Measurements from ENCODE around the gene GFY. TPM values are rescaled to one million over a fixed set of nuclear protein-coding genes. Genes with fewer than 3 reads are reported as not detected.

GFY gene
- total and polyA plus RNA-seq, 10 of the 15 experiments (the other 5 are each of a cell fraction or from before 2014, with no cell fraction given) = 0.05 TPM; not detected in 9

DNA sequence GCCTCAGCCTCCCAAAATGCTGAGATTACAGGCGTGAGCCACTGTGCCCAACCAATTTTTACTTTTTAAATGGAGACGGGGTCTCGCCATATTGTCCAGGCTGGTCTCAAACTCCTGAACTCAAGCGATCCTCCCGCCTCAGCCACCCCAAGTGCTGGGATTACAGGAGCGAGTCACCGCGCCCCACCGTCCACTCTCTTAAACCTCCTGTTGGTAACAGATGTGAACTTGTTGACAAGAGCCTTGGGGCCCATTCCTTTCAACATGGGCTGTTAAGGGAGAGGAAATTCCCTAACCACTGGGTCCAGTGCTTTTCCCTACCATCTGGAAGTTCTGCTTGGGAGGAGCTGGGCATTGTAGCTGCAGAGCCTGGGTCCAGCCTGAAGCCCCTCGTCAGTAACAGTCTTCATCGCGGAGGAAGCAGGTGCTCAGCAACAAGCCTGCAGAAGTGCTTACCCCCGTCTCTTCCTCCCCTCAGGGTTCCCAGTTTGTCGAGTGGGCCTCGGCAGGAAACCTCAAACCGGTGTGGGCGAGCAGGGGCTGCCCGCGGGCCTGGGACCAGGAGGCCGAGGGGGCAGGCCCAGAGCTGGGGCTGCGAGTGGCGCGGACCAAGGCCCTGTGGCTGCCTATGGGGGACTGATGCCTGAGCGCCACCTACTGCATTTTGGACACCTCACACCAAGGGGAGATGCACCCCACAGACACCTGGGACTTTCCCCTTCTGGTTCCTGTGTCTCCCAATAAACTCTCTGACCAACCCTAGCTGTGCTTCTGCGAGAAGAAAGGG lies 44.8 kb downstream of the GFY start (continued):
- TF ChIP-seq LARP7 (IDR thresholded peaks at IDR 0.05) = peak; percentile 71; the same call in 1 of the 2 replicates
- peak; percentile 38 to 58; a peak in 2 of 4 replicates for TF ChIP-seq BHLHE40 (IDR thresholded peaks at IDR 0.05; ENCODE audit: borderline replicate concordance in 1 of 2, low read depth in 2 of 2, low read length in 1 of 2)
- peak; percentile 47; the same call in 1 of the 2 replicates for TF ChIP-seq CHD2 (IDR thresholded peaks at IDR 0.05; ENCODE audit: borderline replicate concordance, low read depth, low read length)
- peak; percentile 82 for TF ChIP-seq NBN (IDR thresholded peaks at IDR 0.05)
- peak; percentile 10; the same call in 1 of the 2 replicates for TF ChIP-seq PAX5 (IDR thresholded peaks at IDR 0.05; ENCODE audit: borderline replicate concordance, low read depth, low read length)
- TF ChIP-seq, protein P1, sequence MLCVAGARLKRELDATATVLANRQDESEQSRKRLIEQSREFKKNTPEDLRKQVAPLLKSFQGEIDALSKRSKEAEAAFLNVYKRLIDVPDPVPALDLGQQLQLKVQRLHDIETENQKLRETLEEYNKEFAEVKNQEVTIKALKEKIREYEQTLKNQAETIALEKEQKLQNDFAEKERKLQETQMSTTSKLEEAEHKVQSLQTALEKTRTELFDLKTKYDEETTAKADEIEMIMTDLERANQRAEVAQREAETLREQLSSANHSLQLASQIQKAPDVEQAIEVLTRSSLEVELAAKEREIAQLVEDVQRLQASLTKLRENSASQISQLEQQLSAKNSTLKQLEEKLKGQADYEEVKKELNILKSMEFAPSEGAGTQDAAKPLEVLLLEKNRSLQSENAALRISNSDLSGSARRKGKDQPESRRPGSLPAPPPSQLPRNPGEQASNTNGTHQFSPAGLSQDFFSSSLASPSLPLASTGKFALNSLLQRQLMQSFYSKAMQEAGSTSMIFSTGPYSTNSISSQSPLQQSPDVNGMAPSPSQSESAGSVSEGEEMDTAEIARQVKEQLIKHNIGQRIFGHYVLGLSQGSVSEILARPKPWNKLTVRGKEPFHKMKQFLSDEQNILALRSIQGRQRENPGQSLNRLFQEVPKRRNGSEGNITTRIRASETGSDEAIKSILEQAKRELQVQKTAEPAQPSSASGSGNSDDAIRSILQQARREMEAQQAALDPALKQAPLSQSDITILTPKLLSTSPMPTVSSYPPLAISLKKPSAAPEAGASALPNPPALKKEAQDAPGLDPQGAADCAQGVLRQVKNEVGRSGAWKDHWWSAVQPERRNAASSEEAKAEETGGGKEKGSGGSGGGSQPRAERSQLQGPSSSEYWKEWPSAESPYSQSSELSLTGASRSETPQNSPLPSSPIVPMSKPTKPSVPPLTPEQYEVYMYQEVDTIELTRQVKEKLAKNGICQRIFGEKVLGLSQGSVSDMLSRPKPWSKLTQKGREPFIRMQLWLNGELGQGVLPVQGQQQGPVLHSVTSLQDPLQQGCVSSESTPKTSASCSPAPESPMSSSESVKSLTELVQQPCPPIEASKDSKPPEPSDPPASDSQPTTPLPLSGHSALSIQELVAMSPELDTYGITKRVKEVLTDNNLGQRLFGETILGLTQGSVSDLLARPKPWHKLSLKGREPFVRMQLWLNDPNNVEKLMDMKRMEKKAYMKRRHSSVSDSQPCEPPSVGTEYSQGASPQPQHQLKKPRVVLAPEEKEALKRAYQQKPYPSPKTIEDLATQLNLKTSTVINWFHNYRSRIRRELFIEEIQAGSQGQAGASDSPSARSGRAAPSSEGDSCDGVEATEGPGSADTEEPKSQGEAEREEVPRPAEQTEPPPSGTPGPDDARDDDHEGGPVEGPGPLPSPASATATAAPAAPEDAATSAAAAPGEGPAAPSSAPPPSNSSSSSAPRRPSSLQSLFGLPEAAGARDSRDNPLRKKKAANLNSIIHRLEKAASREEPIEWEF (IDR thresholded peaks at IDR 0.05; ENCODE audit: insufficient replicate concordance, low read depth, low read length) = no peak
- TF ChIP-seq, protein P2, sequence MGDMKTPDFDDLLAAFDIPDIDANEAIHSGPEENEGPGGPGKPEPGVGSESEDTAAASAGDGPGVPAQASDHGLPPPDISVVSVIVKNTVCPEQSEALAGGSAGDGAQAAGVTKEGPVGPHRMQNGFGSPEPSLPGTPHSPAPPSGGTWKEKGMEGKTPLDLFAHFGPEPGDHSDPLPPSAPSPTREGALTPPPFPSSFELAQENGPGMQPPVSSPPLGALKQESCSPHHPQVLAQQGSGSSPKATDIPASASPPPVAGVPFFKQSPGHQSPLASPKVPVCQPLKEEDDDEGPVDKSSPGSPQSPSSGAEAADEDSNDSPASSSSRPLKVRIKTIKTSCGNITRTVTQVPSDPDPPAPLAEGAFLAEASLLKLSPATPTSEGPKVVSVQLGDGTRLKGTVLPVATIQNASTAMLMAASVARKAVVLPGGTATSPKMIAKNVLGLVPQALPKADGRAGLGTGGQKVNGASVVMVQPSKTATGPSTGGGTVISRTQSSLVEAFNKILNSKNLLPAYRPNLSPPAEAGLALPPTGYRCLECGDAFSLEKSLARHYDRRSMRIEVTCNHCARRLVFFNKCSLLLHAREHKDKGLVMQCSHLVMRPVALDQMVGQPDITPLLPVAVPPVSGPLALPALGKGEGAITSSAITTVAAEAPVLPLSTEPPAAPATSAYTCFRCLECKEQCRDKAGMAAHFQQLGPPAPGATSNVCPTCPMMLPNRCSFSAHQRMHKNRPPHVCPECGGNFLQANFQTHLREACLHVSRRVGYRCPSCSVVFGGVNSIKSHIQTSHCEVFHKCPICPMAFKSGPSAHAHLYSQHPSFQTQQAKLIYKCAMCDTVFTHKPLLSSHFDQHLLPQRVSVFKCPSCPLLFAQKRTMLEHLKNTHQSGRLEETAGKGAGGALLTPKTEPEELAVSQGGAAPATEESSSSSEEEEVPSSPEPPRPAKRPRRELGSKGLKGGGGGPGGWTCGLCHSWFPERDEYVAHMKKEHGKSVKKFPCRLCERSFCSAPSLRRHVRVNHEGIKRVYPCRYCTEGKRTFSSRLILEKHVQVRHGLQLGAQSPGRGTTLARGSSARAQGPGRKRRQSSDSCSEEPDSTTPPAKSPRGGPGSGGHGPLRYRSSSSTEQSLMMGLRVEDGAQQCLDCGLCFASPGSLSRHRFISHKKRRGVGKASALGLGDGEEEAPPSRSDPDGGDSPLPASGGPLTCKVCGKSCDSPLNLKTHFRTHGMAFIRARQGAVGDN (IDR thresholded peaks at IDR 0.05) = peak; percentile 64
- no peak for TF ChIP-seq NFYA (IDR thresholded peaks at IDR 0.05; ENCODE audit: borderline replicate concordance, low read depth, low read length)
- peak; percentile 77 for TF ChIP-seq YY1 (IDR thresholded peaks at IDR 0.05; ENCODE audit: low read depth, low read length)
- peak; percentile 68; the same call in 1 of the 2 replicates for TF ChIP-seq TCF3 (IDR thresholded peaks at IDR 0.05; ENCODE audit: borderline replicate concordance, insufficient read depth, low read depth, low read length)

All from GM12878 (cell line).